Liver (tissue), 3 donors: Measurements from ENCODE around the gene KCNJ1.

ENCODE experiments used
- ATF3 ChIP-seq: IDR thresholded peaks from 2 replicates; pipeline ENCODE4 v1.6.1; 2016; ENCODE audit warnings: antibody characterized with exemption
- CTCF ChIP-seq: fragments of 150-350 bp; IDR thresholded peaks from 2 replicates; pipeline ENCODE4 v1.5.1; 2017; ENCODE audit warnings: improper control_type of control experiment, low read depth, low read length; ENCODE audit not compliant: missing input control
- GABPA ChIP-seq, 2 donors: IDR thresholded peaks in 1 of 2; conservative IDR thresholded peaks in 1 of 2; 2 replicates each; pipeline ENCODE4 v1.6.1; 2016; ENCODE audit warnings: antibody characterized with exemption in 2 of 2, mild to moderate bottlenecking in 1 of 2, moderate library complexity in 1 of 2
- HNF4A ChIP-seq, 2 donors: conservative IDR thresholded peaks; 2 replicates each; pipeline ENCODE4 v1.6.1; 2016; ENCODE audit warnings: antibody characterized with exemption in 2 of 2, mild to moderate bottlenecking in 2 of 2
- JUND ChIP-seq, 2 donors: IDR thresholded peaks; 2 replicates each; pipeline ENCODE4 v1.6.1; 2016; ENCODE audit warnings: antibody characterized with exemption in 2 of 2
- MAX ChIP-seq: IDR thresholded peaks from 2 replicates; pipeline ENCODE4 v1.6.1; 2016; ENCODE audit warnings: antibody characterized with exemption
- REST ChIP-seq: IDR thresholded peaks from 2 replicates; pipeline ENCODE4 v1.6.1; 2016; ENCODE audit warnings: antibody characterized with exemption, mild to moderate bottlenecking
- SP1 ChIP-seq: IDR thresholded peaks from 2 replicates; pipeline ENCODE4 v1.6.1; 2018; ENCODE audit warnings: antibody characterized with exemption, mild to moderate bottlenecking
- TAF1 ChIP-seq: conservative IDR thresholded peaks from 2 replicates; pipeline ENCODE4 v1.6.1; 2016; ENCODE audit warnings: antibody characterized with exemption, mild to moderate bottlenecking
- YY1 ChIP-seq: IDR thresholded peaks from 2 replicates; pipeline ENCODE4 v1.6.1; 2016; ENCODE audit warnings: antibody characterized with exemption, mild to moderate bottlenecking
- ZBTB33 ChIP-seq: IDR thresholded peaks from 2 replicates; pipeline ENCODE4 v1.6.1; 2016; ENCODE audit warnings: antibody characterized with exemption
- donor health status: healthy.
- donor health status: healthy.

- no peak for TF ChIP-seq MAX
- no peak for TF ChIP-seq YY1
- no peak for TF ChIP-seq CTCF
- no peak for TF ChIP-seq TAF1
- TF ChIP-seq ATF3: no peak
- TF ChIP-seq HNF4A (conservative IDR thresholded peaks at IDR 0.05): no peak
- TF ChIP-seq REST: no peak
- TF ChIP-seq ZBTB33: no peak
- no peak for TF ChIP-seq GABPA (IDR thresholded peaks at IDR 0.05 in 1 of 2, conservative IDR thresholded peaks at IDR 0.05 in 1 of 2)
- TF ChIP-seq JUND (IDR thresholded peaks at IDR 0.05): no peak
- no peak for TF ChIP-seq SP1
Observed at GRCh38 chr11:128832121-128832497, 35.0 kb downstream of the KCNJ1 start.
